ENCODE results near the gene ITFG2.
A peak's percentile ranks its signal among the peaks of the same experiment; 100 is the strongest.

The ITFG2 gene

DNA sequence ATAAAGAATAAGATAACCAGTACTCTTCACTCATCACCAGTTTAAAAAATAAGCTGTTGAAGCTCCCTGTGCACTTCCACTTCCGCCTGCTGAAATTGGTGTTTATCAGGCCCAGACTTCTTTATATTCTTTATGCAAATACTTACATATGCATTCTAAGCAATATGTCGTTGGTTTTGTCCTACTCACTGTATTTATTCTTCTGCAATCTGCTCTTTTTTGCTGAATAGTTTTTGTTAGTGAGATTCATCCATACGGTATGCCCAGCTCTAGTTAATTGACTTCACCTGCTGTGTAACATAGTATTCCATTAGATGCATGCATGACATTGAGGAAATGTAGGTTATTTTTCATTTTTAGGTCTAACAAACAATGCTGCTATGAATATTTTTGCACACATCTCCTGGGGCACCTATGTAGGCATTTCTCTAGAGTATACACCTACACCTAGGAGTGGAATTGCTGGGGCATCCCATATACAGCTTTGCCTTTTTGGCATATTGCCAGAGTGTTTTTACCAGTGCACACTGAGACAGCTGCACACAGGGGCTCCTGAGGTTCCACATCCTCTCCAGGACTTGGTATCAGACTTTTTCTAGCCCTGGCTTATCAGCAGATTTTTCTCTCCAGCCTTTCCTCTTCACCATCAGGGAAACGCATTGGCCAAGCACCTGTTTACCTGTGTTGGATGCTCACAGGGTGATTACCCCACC, 23.4 kb downstream of the ITFG2 start:
- Mint-ChIP-seq H3K27me3 (no peaks in the 10 kb centered on the region), H3K4me1 (peaks cover 16% of the 10 kb centered on the region), H3K27ac (peak overlapping the region in 1 of 2 donors; percentile 83), H3K4me3 (no peak overlapping the region), H3K9me3 (no peaks in the 10 kb centered on the region)
- DNase-seq (no peak), ATAC-seq (no peak)

DNA sequence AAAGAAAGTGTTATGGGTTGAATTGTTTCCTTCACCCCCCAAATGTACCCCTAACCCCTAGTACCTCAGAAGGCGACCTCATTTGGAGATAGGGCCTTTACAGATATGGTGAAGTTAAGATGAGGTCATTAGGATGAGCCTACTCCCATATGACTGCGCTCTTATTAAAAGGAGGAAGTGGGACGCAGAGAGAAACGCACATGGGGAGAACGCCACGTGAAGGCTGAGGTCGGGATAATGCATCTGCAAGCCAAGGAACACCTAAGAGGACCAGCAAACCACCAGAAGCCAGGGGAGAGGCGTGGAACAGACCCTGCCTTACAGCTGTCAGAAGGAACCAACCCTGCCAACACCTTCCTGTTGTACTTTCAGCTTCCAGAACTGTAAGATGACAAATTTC, 24.1 kb downstream of the ITFG2 start:
- peaks cover 16% of the 10 kb centered on the region for H3K4me1 Mint-ChIP-seq
- no peaks in the 10 kb centered on the region for H3K27me3 Mint-ChIP-seq
- H3K4me3 Mint-ChIP-seq = no peak overlapping the region
- ATAC-seq = no peak
- no peak for DNase-seq
- no peaks in the 10 kb centered on the region for H3K9me3 Mint-ChIP-seq
- no peak overlapping the region for H3K27ac Mint-ChIP-seq

DNA sequence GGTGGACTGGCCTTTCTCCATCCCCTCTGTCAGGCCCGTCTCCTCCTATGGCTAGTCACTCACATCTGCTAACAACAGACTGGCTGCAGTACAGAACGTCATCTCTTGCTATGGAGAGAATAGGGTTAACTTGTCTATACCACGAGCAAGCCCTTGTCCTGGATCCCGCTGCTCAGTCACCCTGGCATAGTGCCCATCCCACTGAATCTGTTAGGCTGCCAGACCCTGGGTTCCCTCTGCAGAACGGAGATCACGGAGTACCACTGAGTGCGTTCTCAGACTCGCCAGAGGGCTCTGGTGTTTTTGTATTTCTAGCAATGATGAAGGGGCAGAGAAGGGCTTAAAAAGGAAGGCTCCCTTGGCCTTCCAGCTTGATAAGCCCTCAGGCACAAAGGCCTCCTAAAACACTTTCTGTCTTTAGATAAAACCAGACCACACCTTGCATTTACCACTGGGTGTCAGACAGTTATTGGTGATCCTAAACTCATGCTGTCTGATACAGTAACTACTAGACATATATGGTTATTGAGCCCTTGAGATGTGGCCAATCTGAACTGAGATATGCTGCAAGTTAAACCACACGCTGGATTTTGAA, 28.7 kb downstream of the ITFG2 start:
- no peak overlapping the region for H3K27ac Mint-ChIP-seq
- H3K4me1 Mint-ChIP-seq = no peaks in the 10 kb centered on the region
- H3K27me3 Mint-ChIP-seq = no peaks in the 10 kb centered on the region
- no peaks in the 10 kb centered on the region for H3K9me3 Mint-ChIP-seq
- no peak for DNase-seq
- no peak for ATAC-seq
- H3K4me3 Mint-ChIP-seq = no peak overlapping the region

DNA sequence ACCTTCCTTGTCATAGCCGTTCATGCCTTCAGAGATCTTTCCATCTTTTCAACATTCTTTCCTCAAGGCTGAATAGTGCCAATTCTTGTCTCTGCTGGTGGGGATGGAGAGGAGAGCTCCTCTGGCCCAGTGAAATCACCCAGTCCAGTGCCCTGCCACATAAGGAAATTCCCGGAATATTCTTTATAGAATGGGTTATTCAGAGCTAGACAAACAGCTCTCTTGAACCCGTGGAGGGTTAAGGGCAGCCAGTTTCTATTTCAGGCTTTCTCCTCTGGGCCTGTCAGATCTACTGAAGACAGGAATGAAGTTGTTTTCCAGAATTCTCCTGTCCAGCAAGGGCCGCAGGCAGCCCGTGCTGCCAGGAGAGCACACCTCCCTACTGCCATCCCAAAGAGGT, 30.5 kb downstream of the ITFG2 start:
- DNase-seq (no peak), ATAC-seq (no peak)
- no peaks in the 10 kb centered on the region for H3K4me1 Mint-ChIP-seq
- H3K4me3 Mint-ChIP-seq = no peak overlapping the region
- no peak overlapping the region for H3K27ac Mint-ChIP-seq
- no peaks in the 10 kb centered on the region for H3K27me3 Mint-ChIP-seq
- H3K9me3 Mint-ChIP-seq = no peaks in the 10 kb centered on the region

DNA sequence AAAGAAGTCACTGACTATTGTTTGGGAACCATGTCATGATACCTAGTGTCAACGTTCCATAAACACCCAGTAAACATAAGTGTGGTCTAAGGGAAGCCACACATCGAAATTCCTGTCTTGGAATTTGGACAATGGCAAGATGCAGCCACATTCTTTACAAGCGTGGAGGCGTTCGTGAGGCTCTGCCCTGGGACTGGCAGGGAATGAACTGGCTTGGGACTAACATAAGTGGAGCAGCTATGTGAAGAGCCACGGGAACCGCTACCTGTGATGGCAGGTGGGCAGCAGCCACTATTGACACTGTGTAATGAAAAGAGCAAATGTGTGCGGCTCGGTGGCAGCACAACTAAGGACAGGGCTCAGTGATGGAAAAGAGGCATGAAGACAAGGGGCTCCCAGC, 32.3 kb downstream of the ITFG2 start:
- peak overlapping the region; percentile 69 to 84 for H3K27ac Mint-ChIP-seq
- no peaks in the 10 kb centered on the region for H3K9me3 Mint-ChIP-seq
- no peaks in the 10 kb centered on the region for H3K27me3 Mint-ChIP-seq
- DNase-seq (no peak), ATAC-seq (no peak)
- H3K4me3 Mint-ChIP-seq = no peak overlapping the region
- peaks cover 5% of the 10 kb centered on the region for H3K4me1 Mint-ChIP-seq

DNA sequence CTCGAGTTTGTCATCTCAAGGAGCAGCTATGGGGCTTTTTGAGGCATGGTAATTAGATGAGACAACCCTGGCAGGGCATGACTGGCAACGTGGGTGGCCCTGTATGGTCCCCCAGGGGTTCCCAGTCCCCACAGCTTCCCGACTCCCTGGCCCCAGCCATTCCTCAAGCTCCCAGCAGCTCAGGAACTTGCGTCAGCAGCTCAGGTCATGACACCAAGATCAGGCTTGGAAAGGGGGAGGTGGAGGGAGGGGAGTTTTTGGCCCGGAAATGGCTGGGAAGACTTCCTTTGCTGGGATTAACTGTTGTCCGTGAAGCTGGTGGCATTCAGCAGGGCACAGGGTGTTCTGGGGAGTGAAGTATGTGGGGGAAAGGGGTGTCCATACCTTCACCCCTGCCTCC, 32.8 kb downstream of the ITFG2 start:
- Mint-ChIP-seq H3K27me3 (no peaks in the 10 kb centered on the region), H3K27ac (no peak overlapping the region), H3K4me1 (peaks cover 5% of the 10 kb centered on the region), H3K4me3 (no peak overlapping the region), H3K9me3 (no peaks in the 10 kb centered on the region)
- DNase-seq = no peak
- ATAC-seq = no peak

DNA sequence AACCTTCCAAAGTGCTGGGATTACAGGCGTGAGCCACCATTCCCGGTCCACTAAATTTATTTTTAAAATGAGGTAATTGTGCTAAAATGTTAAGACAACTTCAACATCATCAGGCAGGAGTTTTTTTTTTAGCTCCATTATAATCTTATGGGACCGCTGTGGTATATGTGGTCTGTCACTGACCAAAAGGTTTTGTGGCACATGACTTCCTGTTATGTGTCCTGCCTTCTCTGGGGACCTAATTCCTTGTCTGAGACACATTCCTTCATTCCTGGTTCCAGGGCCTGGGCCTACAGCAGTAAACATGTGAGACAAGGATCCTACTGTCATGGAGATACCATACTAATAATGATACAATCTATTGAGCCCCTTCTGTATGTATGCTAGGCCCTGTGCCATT, 39.5 kb downstream of the ITFG2 start:
- no peaks in the 10 kb centered on the region for H3K27me3 Mint-ChIP-seq
- DNase-seq (no peak), ATAC-seq (no peak)
- peaks cover 5% of the 10 kb centered on the region for H3K4me1 Mint-ChIP-seq
- peak overlapping the region in 1 of 2 donors; percentile 19 for H3K27ac Mint-ChIP-seq
- H3K4me3 Mint-ChIP-seq = no peak overlapping the region
- no peaks in the 10 kb centered on the region for H3K9me3 Mint-ChIP-seq

DNA sequence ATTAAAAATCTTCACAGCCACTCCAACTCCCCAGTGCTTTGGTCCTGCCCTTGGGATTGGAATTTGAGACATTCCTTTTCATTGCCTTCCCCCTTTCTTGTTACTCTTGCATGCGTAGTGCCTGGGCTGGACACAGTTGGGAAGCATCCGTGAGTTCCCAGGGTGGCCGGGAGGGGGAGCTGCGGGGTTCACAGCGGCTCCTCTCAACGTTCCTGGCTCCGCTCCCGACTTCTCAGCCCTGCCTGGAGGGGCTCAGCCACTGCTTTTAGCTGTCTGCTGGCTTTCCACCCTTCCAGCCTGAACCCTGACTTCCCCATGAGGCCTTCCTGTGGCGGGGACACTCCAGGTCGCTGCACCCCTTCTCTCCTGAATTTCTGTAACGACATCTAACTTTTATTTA, 41.2 kb downstream of the ITFG2 start:
- peak; percentile 38 for DNase-seq
- peak overlapping the region in 1 of 2 donors; percentile 96 for H3K27ac Mint-ChIP-seq
- peaks cover 5% of the 10 kb centered on the region for H3K4me1 Mint-ChIP-seq
- ATAC-seq = peak; percentile 56
- no peaks in the 10 kb centered on the region for H3K9me3 Mint-ChIP-seq
- H3K4me3 Mint-ChIP-seq = no peak overlapping the region
- H3K27me3 Mint-ChIP-seq = no peaks in the 10 kb centered on the region

DNA sequence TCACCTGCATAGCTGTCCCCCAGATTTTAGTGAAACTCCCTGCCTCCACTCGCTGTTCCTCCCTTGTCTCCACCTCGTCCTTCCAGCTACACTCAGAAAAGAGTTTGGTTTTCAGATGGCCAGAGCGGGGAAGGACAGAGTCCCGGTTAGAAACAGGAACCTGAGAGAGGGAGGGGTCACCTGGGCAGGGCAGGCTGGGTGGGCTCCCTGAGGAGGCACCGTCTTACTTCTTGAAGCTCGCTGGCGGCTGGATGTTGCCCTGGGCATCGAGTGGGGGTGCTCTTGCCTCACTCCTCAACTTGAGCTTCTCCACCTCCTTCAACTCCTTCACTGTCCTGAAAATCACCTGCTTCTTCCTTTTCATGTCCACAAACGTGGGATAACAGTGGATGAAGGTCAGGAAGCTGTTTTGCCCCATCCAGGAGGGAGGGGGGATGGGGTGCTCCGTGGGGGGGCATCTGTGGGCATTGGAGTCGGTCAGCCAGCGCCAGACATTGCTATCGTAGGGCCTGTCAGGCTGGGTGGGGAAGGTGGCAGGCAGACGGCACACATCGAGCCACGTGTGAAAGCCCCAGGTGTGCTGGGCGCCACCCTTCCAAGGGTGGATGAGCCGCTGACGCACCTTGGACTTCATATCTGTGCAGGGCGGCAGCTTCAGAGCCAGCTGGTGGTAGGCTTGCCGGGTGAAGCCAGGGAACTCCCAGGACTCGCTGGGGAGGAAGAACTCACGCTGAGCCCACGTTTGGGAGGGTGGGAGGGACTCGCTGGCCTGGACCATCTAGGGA, 42.4 kb downstream of the ITFG2 start:
- H3K27me3 Mint-ChIP-seq = no peaks in the 10 kb centered on the region
- peak overlapping the region in 1 of 2 donors; percentile 56 for H3K27ac Mint-ChIP-seq
- ATAC-seq (no peak), DNase-seq (no peak)
- H3K4me3 Mint-ChIP-seq = no peak overlapping the region
- no peaks in the 10 kb centered on the region for H3K9me3 Mint-ChIP-seq
- no peaks in the 10 kb centered on the region for H3K4me1 Mint-ChIP-seq

DNA sequence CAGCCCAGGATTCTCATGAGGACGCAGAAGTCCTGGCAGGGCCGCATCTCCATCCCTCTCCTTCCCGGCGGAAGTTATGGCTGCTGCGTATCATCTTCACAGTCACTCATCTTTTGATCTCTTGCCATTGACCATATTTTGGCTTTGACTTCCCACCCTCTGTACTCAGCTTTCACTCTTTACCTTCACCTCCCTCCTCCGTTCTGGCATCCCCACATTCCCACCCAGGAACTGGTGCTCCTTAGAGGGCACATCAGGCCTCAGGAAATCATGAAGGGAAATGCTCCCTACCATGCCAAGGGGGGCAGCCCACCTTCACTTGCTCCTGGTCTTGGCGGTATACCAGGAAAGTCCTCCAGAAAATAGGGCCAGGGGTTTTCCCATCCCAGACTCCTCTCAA, 43.1 kb downstream of the ITFG2 start:
- no peak for ATAC-seq
- no peak for DNase-seq
- H3K27ac Mint-ChIP-seq = peak overlapping the region in 1 of 2 donors; percentile 83
- H3K9me3 Mint-ChIP-seq = no peaks in the 10 kb centered on the region
- H3K4me3 Mint-ChIP-seq = no peak overlapping the region
- no peaks in the 10 kb centered on the region for H3K4me1 Mint-ChIP-seq
- H3K27me3 Mint-ChIP-seq = no peaks in the 10 kb centered on the region

DNA sequence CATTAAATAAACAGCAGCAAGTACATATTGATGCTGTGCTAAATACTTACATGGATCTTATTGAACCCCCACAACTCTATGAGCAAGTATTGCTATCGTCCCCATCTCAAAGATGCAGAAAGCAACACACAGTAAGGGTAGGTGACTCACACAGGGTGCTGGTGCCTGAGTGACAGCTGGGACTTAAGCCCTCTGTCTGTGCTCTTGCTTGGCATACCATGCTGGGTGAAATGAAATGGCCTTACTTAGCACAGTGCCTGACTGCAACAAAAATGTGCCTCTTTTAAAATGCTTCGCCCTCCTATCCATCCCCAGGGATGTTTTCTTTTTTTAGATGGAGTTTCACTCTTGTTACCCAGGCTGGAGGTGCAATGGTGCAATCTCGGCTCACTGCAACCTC, 43.6 kb downstream of the ITFG2 start:
- Mint-ChIP-seq H3K4me1 (no peaks in the 10 kb centered on the region), H3K9me3 (no peaks in the 10 kb centered on the region), H3K27ac (peak overlapping the region; percentile 4 to 83), H3K27me3 (no peaks in the 10 kb centered on the region), H3K4me3 (no peak overlapping the region)
- peak; percentile 49 for ATAC-seq
- DNase-seq = no peak

DNA sequence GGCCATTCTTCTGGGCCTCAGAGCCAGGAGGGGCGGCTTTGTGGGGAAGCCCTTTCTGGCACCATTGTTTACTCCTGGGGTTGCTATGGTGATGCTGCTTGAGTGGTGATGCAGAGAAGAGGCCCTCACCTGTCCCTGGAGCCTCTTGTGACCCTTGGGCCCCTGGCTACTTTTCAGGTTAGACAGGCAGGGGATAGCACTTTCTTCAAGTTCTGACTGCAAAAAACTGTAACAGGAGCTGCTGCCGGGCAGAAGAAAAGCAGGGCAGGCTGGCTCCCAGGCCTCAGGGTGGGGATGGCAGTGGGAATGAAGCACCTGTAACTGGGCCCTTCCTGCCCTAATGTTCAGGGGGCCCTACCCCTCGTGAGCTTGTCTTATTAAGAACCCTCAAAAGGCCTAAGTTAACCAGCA, 44.6 kb downstream of the ITFG2 start, which contains the start of gene TEX52:
TSS of gene TEX52 (minus strand) at position 19 of the 411 bp plus-strand sequence. CDS start at position 6, 13 bp downstream.
- Mint-ChIP-seq H3K27me3 (no peaks in the 10 kb centered on the region), H3K4me3 (no peak within 1 kb of the TSS), H3K9me3 (no peaks in the 10 kb centered on the region), H3K4me1 (no peaks in the 10 kb centered on the region), H3K27ac (peak within 1 kb of the TSS; percentile 54 to 83)
- ATAC-seq (peak; percentile 7), DNase-seq (no peak)

DNA sequence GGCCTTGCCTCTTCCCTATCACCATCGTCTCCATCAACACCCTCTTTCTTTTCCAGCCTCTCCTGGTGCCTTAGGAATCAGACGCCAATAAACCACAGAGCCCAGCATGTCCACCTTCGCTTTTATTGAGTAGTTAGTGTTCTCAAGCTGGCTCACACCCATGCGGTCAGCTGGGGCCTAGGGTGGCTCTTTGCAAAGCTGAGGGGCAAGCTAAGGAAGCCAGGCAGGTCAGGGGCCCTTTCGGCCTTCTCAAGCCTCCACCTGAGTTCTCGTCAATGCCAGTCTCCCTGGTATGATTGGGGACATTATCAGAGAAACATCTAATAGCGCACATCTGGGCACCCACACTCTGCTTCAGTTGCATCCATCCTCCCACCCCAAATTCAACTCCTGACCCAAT, 45.1 kb downstream of the ITFG2 start:
- peak overlapping the region in 1 of 2 donors; percentile 54 for H3K27ac Mint-ChIP-seq
- ATAC-seq (no peak), DNase-seq (no peak)
- H3K9me3 Mint-ChIP-seq = no peaks in the 10 kb centered on the region
- no peak overlapping the region for H3K4me3 Mint-ChIP-seq
- no peaks in the 10 kb centered on the region for H3K4me1 Mint-ChIP-seq
- no peaks in the 10 kb centered on the region for H3K27me3 Mint-ChIP-seq

DNA sequence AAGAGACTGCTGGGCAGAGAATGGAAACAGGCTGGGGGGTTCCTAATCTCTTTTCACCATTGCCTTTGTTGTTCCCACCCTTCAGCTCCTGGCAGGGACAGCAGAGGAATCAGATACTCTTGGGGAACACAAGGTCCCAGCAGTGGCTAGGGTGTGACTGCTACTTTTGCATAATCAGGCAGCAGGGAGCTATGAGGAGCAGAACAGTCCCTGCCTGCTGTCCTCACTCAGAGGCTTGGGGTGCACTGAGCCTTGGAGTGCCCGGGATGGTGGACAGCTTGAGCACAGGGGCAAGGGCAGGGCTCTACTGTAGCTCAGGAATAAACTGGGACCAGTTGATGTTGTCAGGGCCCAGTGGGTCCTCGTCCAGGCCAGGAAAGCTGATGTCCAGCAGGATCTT, 45.9 kb downstream of the ITFG2 start:
- H3K27ac Mint-ChIP-seq = no peak overlapping the region
- H3K4me1 Mint-ChIP-seq = no peaks in the 10 kb centered on the region
- no peaks in the 10 kb centered on the region for H3K9me3 Mint-ChIP-seq
- no peak for DNase-seq
- no peaks in the 10 kb centered on the region for H3K27me3 Mint-ChIP-seq
- H3K4me3 Mint-ChIP-seq = no peak overlapping the region
- ATAC-seq = no peak

DNA sequence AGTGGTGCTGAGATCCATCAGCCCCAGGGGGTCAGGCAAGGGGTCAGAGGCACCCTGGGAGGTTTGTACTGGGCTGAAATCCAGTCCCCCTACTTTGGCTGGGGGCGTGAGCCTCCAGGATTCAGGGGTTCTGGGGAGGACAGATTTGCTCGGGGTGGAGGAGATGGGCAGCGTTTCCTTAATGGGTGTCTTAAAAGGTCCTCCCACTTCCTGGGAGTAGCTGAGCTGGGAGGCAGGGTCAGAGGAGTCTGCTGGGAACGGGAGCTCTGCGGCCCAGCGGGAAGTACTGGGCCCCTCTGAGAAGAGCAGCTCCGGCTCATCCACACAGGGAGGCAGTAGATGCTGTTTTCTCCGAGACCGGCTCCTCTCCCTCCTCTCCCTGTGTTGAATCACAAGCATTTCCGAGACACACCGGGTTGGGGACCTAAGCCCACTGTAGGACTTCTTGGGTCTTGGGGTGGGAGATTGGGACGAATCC, 46.5 kb downstream of the ITFG2 start:
- Mint-ChIP-seq H3K4me1 (no peaks in the 10 kb centered on the region), H3K9me3 (no peaks in the 10 kb centered on the region), H3K4me3 (no peak overlapping the region), H3K27ac (peak overlapping the region in 1 of 2 donors; percentile 59), H3K27me3 (no peaks in the 10 kb centered on the region)
- DNase-seq = no peak
- ATAC-seq = no peak

DNA sequence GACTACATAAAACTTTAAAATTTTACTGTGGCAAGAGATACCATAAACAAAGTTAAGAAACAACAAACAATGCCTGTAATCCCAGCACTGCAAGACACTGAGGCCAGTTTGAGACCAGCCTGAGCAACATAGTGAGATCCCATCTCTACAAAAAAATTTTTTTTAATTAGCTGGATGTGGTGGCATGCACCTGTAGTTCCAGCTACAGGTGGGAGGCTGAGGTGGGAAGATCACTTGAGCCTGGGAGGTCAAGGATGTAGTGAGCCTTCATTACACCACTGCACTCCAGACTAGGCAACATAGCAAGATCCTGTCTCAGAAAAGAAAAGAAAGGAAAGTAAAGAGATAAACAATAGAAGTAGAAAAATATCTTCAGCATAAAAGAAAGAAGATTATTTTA, 47.7 kb downstream of the ITFG2 start:
- no peaks in the 10 kb centered on the region for H3K4me1 Mint-ChIP-seq
- no peak for DNase-seq
- H3K4me3 Mint-ChIP-seq = no peak overlapping the region
- H3K27ac Mint-ChIP-seq = peak overlapping the region in 1 of 2 donors; percentile 4
- ATAC-seq = no peak
- H3K27me3 Mint-ChIP-seq = no peaks in the 10 kb centered on the region
- H3K9me3 Mint-ChIP-seq = no peaks in the 10 kb centered on the region
